Limb (tissue), 2 donors: ENCODE results near the gene SNCG.
"Not testable (repeated sequence)": the region's sequence is repeated elsewhere in the genome, so short reads cannot be mapped to it uniquely, and the experiment has no call there.

Experiments
- DNase-seq, 2 donors: peaks; one replicate each; pipeline ENCODE4 v3.0.0-alpha.2; 2016; ENCODE audit errors: extremely low spot score in 2 of 2

The SNCG gene

DNA sequence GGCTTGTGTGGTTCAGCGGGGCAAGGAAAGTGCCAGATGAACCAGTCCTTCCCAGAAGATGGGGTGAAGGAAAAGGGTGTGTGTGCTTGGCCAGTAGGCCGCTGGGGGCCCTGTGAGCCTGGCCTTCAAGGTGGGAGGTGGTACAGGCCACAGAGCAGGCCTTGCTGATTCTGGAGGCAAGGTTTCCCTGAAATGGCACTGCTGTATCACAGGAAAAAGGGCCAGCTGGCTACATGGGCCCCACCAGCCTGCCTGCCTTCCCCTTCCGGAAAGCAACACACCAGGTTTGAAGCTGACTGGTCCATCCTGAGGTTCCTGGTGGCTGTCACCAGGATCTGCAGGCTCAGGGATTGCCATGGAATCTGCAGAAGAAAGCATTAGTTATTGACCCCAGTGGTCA lies 13.5 kb upstream of the SNCG start:
- DNase-seq: no peak

GRCh38 chr10:86945361-86946212 lies 12.8 kb upstream of the SNCG start:
- no peak for DNase-seq

DNA sequence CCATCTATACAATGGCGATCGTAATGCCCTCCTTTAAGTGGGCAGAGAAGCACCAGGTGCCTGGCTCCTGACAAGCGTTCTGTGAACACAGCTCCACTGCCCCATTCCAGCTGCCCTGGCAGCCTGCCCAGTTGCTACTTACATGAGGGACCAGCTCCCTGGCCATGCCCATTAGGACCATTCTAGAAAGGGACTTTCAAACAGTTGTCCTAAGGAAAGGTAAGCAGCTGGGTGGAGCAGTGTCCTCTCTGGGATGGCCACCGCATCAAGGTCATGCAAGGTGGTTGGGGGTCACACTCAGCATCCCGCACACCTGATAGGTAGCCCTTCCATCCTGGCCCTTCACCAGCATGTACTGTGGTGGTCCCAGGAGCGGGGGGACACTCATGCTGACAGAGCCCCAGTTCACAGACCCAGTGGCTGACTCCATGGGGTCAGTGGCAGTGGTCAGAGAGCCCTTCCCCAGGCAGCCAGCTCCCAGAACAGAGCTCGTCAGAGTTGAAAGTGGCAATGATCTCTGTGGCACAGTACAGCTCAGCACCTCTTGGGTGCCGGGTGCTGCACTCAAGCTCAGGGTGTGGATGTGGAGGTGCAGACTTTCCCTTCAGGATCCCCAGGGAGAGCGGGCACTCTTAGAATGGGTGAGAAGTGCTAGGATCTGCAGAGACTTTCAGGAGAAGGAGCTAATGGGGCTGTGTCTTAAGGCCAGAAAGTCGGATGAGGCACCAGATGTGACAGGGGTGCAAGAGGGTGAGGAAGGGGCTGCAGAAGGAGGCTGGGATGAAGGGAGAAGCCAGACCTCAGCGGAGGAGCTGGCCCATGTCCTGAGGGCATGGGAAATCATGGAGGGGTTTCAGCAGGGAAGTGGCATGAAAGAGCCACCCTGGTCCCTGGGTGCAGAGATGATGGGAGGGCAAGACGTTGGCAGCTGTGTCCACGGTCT lies 11.9 kb upstream of the SNCG start:
- DNase-seq: no peak

- DNase-seq: not testable (repeated sequence)
Observed at GRCh38 chr10:86947806-86948205, 10.6 kb upstream of the SNCG start.

- no peak for DNase-seq
Observed at GRCh38 chr10:86950349-86950748, 8.1 kb upstream of the SNCG start.

DNA sequence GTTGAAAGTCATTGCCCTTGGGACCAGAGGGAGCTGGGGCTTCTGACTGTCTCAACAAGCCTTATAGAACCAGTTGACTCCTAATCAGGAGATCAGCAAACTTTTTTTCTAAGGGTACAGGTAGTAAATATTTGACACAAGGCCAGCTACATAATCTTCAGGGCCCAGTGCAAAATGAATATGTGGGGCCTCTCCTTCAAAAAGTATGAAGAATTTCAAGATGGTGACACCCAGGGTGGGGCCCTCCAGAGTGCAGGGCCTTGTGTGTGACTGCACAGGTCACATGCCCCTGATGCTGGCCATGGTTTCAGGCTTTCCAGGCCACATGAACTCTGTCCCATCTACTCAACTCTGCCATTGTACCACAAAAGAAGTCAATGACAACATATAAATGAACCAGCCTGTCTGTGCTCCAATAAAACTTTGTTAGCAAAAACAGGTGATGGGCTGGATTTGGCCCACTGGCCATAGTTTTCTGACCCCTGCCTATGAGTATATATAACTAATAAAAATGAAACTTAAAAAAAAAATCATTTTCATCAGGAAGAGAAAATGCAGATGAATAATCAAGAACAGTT lies 7.1 kb upstream of the SNCG start:
- DNase-seq: no peak

DNA sequence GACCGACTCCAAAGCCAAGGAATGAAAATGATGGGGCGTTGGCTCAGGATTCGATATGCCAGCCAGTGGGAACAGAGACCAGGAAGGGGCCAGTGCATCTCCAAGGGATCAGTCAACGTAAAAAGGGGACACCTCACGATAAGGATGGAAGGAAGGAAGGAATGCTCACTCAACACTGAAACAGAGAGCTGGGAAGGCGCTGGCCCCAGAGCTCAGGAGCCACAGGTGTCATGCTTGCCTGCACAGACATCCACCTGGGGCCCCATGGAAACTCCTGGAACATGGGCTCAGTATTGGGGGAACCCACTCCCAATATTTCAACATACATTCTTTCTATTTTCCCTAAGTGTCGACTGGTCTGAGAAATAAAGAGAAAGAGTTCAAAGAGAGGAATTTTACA lies 6.3 kb upstream of the SNCG start:
- no peak for DNase-seq

DNA sequence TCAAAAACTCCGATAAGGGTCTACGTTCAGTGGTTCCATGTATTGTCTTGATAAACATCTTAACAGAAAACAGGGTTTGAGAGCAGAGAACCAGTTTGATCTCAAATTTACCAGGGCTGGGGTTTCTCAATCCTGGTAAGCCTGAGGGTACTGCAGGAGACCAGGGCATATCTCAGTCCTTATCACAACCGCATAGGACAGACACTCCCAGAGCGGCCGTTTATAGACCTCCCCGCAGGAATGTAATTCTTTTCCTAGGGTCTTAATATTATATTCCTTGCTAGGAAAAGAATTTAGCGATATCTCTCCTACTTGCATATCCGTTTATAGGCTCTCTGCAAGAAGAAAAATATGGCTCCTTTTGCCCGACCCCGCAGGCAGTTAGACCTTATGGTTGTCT lies 5.7 kb upstream of the SNCG start:
- not testable (repeated sequence) for DNase-seq

- peak; percentile 64 to 73 for DNase-seq
Observed at GRCh38 chr10:86953747-86954680, 4.4 kb upstream of the SNCG start.

DNA sequence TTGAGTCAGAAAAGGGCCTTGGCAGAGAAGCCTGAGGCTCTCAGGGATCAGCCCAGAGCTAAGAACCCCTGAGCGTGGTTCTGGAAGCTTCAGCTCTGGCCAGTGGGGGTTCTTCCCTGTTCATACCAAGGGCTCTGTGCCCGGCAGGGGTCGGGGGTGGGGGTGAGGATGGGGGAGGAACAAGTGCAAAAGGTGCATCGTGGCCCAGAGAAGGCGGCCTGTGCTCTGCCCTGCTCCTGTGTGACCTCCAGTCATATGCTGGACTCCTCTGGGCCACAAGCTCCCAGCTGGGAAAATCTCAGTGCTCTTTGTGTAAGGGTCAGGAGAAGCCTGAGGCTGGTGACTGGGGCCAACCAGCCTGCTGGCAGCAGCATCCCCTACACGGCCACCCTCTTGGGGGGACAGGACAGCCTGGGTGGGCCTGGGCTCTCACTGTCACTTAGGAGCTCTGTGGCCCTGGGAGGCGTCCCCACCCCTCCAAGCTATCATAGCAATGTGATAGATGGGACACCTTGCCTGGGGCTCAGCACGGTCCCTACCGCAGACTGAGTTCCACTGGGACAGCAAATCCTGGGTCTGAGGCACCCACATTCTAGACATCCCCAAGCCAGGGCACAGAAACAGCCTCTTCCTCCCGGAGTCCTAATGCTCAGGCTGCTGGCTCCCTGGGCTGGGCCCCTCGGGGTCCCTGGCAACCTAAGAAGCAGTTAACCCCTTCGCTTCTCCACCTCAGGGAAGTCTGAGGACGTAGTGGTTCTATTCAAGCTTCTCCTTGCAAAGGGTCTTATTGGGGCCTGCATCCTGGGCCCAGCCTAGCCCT lies 3.5 kb upstream of the SNCG start:
- peak in 1 of 2 donors; percentile 36 for DNase-seq

GRCh38 chr10:86955501-86956194 lies 2.8 kb upstream of the SNCG start:
- peak in 1 of 2 donors; percentile 37 for DNase-seq

DNA sequence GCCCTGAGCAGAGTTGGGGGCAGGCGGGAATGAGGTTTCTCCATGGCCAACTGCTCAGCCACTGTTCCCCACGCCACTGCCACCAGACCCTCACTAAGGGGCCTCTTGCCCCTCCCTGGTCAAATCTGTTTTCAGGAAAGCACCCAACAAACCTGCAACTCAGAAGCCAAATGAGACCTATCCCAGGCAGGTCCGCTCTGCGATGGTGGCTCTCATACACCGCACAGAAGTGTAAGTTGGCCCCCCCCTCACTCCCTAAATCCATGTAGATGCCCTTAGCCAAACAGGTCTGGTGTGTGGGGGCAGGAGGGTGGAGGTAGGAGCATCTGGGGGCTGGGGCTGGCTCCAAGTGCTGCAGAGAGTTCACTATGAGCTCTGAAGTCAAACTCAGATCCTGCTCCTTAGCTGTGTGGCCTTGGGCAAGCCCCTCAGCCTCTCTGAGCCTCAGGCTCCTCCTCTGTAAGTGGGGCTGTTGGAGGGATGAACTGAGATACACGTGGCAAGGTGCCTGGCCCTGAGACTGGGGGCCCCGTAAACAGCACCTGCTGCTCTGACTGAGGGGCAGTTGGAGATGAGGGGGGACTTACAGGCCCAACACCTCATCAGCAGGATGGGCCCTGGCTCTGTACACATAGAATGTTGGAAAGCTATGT lies 2.1 kb upstream of the SNCG start:
- DNase-seq: no peak

DNA sequence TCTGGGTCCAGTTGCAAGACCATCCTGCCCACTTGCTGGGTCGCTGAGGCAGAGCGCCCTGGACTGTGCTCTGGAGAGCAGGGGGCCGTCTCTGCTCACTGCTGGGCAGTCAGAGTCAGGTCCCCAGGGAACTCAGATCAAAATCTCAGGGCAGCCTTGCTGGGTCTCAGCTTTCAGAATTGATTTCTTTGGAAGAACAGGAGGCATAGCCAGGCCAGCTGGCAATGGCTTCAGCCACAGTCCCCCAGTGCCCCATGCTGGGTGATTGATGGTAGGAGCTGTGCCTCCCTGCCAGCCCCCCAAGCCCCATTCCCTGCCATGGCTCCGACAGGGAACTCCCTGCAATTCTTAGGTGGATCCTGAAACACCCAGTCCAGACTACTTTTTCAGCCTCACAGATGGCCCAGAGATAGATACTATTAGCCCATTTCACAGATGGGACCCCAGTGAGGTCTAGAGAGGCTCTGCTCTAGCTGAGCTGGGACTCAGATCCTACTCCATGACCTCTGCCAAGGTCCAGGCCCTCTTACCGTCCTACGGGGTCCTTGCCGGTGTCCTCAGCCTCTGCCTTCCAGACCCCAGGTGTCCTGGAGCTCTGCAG lies 1.5 kb upstream of the SNCG start:
- peak in 1 of 2 donors; percentile 36 for DNase-seq

DNA sequence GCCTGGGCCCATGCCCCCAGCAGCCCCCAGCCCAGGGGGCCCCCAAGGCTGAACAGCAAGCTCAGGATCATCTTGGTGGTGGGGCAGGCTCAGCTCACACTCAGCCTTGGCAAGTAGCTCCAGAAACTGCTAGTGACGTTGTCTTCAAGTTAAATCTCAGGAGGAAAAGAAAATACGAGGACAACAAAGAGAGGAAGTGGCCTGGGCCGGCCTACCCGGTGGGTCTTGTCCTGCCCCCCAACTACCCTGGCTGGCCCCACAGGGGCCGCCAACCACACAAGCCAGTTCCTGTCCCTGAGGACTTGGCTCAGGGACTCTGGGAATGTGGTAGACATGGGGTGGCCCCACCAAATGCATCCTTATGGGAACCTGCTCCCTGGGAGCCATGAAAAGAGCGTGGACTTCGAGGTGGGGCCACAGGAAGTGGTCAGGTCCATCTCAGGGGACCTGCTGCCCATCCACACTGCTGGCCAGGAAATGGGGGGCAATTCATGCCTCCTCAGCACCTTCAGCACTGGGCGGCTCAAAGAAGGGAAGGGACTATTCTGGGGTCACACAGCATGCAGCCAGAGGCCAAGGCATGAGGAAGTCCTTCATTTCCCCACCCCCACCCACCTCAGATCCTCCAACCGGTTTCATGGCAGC lies 806 bp upstream of the SNCG start, which contains the start of gene MMRN2:
Gene MMRN2, minus strand, starts transcription at position 145 of the 645 bp plus-strand sequence. Its CDS starts 74 bp downstream, at position 71.
- DNase-seq: peak in 1 of 2 donors; percentile 25

- peak in 1 of 2 donors; percentile 40 for DNase-seq
Observed at GRCh38 chr10:86958901-86959736, 720 bp downstream of the SNCG start.

DNA sequence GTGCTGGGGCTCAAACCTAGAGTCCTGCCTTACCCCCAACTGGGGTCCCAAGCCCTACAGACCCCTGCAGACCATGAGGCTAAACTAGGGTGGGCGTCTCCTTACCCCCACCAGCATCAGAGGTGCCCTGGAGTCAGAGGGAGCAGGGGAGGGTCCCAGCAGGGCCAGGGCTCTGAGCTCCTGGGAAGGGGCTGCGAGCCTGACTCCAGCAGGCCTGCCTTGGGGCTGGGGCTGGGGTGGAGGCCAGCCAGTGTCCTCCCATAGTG lies 1.3 kb downstream of the SNCG start:
- no peak for DNase-seq
